CD14-positive monocyte (primary cell): ENCODE measurements around the gene SYNDIG1L. TPM values are rescaled to one million over a fixed set of nuclear protein-coding genes. Genes with fewer than 3 reads are reported as not detected.

Experiments
- DNase-seq, 3 donors: peaks; one replicate each; pipeline ENCODE4 v3.0.0-alpha.2; 2011 to 2022
- H2AFZ ChIP-seq: 2 replicates; pipeline ENCODE4 v1.6.0; 2012; ENCODE audit warnings: mild to moderate bottlenecking, low read depth, low read length, inconsistent platforms; ENCODE audit not compliant: insufficient read depth, poor library complexity, severe bottlenecking
- H3K27ac ChIP-seq, 2 donors: 1 replicate in 1 of 2; 2 replicates in 1 of 2; pipeline ENCODE4 v1.5.1; 2012 to 2013; ENCODE audit warnings: low read length in 2 of 2, control low read depth in 1 of 2, inconsistent platforms in 1 of 2, low read depth in 1 of 2, mild to moderate bottlenecking in 1 of 2
- H3K27me3 ChIP-seq, 2 donors: one replicate each; pipeline versions ENCODE4 v1.6.0 to v1.6.1; 2011 to 2013; ENCODE audit warnings: low read length in 2 of 2; ENCODE audit not compliant: control insufficient read depth in 2 of 2, insufficient read depth in 2 of 2
- H3K36me3 ChIP-seq, 2 donors: replicated peaks in 1 of 2; 1 replicate in 1 of 2; 2 replicates in 1 of 2; pipeline versions ENCODE4 v1.5.1 to v1.6.1; 2012 to 2013; ENCODE audit warnings: low read length in 2 of 2, control low read depth in 1 of 2, inconsistent platforms in 1 of 2, mild to moderate bottlenecking in 1 of 2; ENCODE audit not compliant: insufficient read depth in 2 of 2, control insufficient read depth in 1 of 2
- H3K4me1 ChIP-seq, 2 donors: 1 replicate in 1 of 2; 2 replicates in 1 of 2; pipeline versions ENCODE4 v1.5.1 to v1.6.1; 2012 to 2013; ENCODE audit warnings: low read length in 2 of 2, control low read depth in 1 of 2, inconsistent platforms in 1 of 2, mild to moderate bottlenecking in 1 of 2, moderate library complexity in 1 of 2; ENCODE audit not compliant: insufficient read depth in 2 of 2, control insufficient read depth in 1 of 2
- H3K4me2 ChIP-seq: replicated peaks from 2 replicates; pipeline ENCODE3; 2012; ENCODE audit warnings: low read length, moderate library complexity, mild to moderate bottlenecking; ENCODE audit not compliant: poor library complexity, severe bottlenecking; ENCODE audit errors: extremely low read depth
- H3K4me3 ChIP-seq, 3 experiments: fragments of 200-600 bp in 1 of 3; sonication (generic) in 1 of 3; replicated peaks in 1 of 3; 1 replicate in 2 of 3; 2 replicates in 1 of 3; pipeline ENCODE4 v1.5.1; 2011 to 2013; ENCODE audit warnings: low read length in 3 of 3, mild to moderate bottlenecking in 3 of 3, control low read depth in 2 of 3, low read depth in 2 of 3, inconsistent platforms in 1 of 3, moderate library complexity in 1 of 3
- H3K79me2 ChIP-seq: 2 replicates; pipeline ENCODE4 v1.6.0; 2012; ENCODE audit warnings: mild to moderate bottlenecking, control low read depth, inconsistent platforms, low read length, moderate library complexity; ENCODE audit not compliant: insufficient read depth
- H3K9ac ChIP-seq: 2 replicates; pipeline ENCODE4 v1.6.0; 2017; ENCODE audit warnings: low read length, mild to moderate bottlenecking; ENCODE audit not compliant: insufficient read depth, poor library complexity, severe bottlenecking
- H3K9me3 ChIP-seq, 2 donors: replicated peaks in 1 of 2; 1 replicate in 1 of 2; 2 replicates in 1 of 2; pipeline versions ENCODE4 v1.5.1 to v1.6.1; 2012 to 2013; ENCODE audit warnings: low read length in 2 of 2, control low read depth in 1 of 2; ENCODE audit not compliant: control insufficient read depth in 1 of 2, insufficient read depth in 1 of 2
- H4K20me1 ChIP-seq: 2 replicates; pipeline ENCODE4 v1.6.0; 2012; ENCODE audit warnings: mild to moderate bottlenecking, low read length, control low read depth, moderate library complexity; ENCODE audit not compliant: insufficient read depth
- H3K27ac Mint-ChIP-seq, 7 donors: one replicate each; pipeline ENCODE4 v1.8.0; 2020; ENCODE audit warnings: mild to moderate bottlenecking in 7 of 7, mixed read lengths in 7 of 7, moderate library complexity in 6 of 7, inconsistent platforms in 2 of 7
- H3K27me3 Mint-ChIP-seq, 3 donors: one replicate each; pipeline ENCODE4 v1.8.0; 2021 to 2022; ENCODE audit warnings: low read depth in 3 of 3, mild to moderate bottlenecking in 3 of 3, mixed read lengths in 3 of 3, moderate library complexity in 3 of 3, inconsistent platforms in 1 of 3
- H3K36me3 Mint-ChIP-seq, 2 donors: one replicate each; pipeline ENCODE4 v1.8.0; 2020; ENCODE audit warnings: mixed read lengths in 2 of 2, inconsistent platforms in 1 of 2, mild to moderate bottlenecking in 1 of 2
- H3K4me1 Mint-ChIP-seq: one replicate; pipeline ENCODE4 v1.8.0; 2020; ENCODE audit warnings: mild to moderate bottlenecking, mixed read lengths
- H3K4me3 Mint-ChIP-seq, 2 donors: one replicate each; pipeline ENCODE4 v1.8.0; 2020; ENCODE audit warnings: mild to moderate bottlenecking in 2 of 2, mixed read lengths in 2 of 2, moderate library complexity in 1 of 2
- H3K9me3 Mint-ChIP-seq, 7 donors: one replicate each; pipeline ENCODE4 v1.8.0; 2020 to 2022; ENCODE audit warnings: mixed read lengths in 7 of 7, mild to moderate bottlenecking in 6 of 7, moderate library complexity in 6 of 7, inconsistent platforms in 2 of 7
- WGBS: methylation state at CpG from one replicate; pipeline ENCODE4 v1.1.5; 2013; ENCODE audit warnings: missing lambda C conversion rate; ENCODE audit not compliant: insufficient coverage; 5-methylcytosine and 5-hydroxymethylcytosine counted together
- intact Hi-C, 2 donors: fragments of 100-400 bp; cut with micrococcal nuclease; formaldehyde crosslinking; loops; one replicate each; pipeline versions ENCODE4 v1.15.0 to v1.15.1; 2023
- polyA plus RNA-seq, 3 donors: library from polyadenylated mRNA; depleted of rRNA in 1 of 3; unstranded in 2 of 3; stranded (reverse) in 1 of 3; fragments of 300-500 nt in 2 of 3; fragments of >200 nt in 1 of 3; fragmentation: Illumina TruSeq in 2 of 3; gene quantifications; 1 replicate in 2 of 3; 2 replicates in 1 of 3; pipeline ENCODE4 v1.2.3, GENCODE V29; 2012 to 2021
- TF ChIP-seq, protein P1 (sequence below): fragments of 200-600 bp; IDR thresholded peaks from one replicate; pipeline ENCODE4 v1.8.0; 2022; ENCODE audit warnings: antibody characterized with exemption, mild to moderate bottlenecking

SYNDIG1L gene
- polyA plus RNA-seq, 3 donors = not detected

DNA sequence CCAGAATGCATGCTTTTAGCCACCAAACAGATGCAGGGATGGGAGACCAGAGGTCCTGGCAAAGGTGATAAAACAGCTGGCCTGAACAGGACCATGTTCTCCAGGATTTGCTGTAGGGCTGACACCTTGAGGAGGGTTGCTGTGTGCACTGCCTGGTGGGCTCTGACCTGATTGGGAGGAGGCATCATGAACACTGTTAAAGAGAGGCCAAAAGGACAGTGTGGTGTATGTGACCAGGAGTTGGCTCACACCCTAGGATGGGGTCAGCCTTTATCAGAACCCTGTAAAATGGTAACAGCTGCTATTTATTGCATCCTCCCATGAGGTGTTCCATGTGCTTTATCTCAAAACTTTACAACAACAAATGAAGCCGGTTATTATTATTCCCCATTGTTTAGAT lies 8.8 kb downstream of the SYNDIG1L start:
- peaks cover 2 to 8% of the 10 kb centered on the region in 2 donors for H3K27me3 ChIP-seq
- TF ChIP-seq, protein P1, sequence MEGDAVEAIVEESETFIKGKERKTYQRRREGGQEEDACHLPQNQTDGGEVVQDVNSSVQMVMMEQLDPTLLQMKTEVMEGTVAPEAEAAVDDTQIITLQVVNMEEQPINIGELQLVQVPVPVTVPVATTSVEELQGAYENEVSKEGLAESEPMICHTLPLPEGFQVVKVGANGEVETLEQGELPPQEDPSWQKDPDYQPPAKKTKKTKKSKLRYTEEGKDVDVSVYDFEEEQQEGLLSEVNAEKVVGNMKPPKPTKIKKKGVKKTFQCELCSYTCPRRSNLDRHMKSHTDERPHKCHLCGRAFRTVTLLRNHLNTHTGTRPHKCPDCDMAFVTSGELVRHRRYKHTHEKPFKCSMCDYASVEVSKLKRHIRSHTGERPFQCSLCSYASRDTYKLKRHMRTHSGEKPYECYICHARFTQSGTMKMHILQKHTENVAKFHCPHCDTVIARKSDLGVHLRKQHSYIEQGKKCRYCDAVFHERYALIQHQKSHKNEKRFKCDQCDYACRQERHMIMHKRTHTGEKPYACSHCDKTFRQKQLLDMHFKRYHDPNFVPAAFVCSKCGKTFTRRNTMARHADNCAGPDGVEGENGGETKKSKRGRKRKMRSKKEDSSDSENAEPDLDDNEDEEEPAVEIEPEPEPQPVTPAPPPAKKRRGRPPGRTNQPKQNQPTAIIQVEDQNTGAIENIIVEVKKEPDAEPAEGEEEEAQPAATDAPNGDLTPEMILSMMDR = no peak
- no peak for DNase-seq
- H3K9me3 Mint-ChIP-seq = no peaks in the 10 kb centered on the region
- no peak overlapping the region for H3K4me2 ChIP-seq
- H3K79me2 ChIP-seq = no peaks in the 10 kb centered on the region
- WGBS = no CpG with 5 or more reads among the region's 1 CpG
- H3K9ac ChIP-seq = no peak overlapping the region
- no peaks in the 10 kb centered on the region for H3K36me3 ChIP-seq
- H3K4me3 ChIP-seq = no peak overlapping the region
- H3K4me1 ChIP-seq = no peaks in the 10 kb centered on the region
- peaks cover 7 to 28% (median 23%) of the 10 kb centered on the region in 3 donors for H3K27me3 Mint-ChIP-seq
- no peak overlapping the region for H3K27ac ChIP-seq
- intact Hi-C loops = no loop called here
- H3K27ac Mint-ChIP-seq = no peak overlapping the region
- H3K36me3 Mint-ChIP-seq = no peaks in the 10 kb centered on the region
- H4K20me1 ChIP-seq = no peaks in the 10 kb centered on the region
- H3K4me3 Mint-ChIP-seq = no peak overlapping the region
- H3K4me1 Mint-ChIP-seq = peaks cover 3% of the 10 kb centered on the region
- H3K9me3 ChIP-seq = no peaks in the 10 kb centered on the region
- no peak overlapping the region for H2AFZ ChIP-seq

- 95% methylated on average over 3 of the region's 4 CpGs for WGBS
- no peaks in the 10 kb centered on the region for H3K9me3 Mint-ChIP-seq
- Histone ChIP-seq H3K4me1 (no peaks in the 10 kb centered on the region), H3K9me3 (no peaks in the 10 kb centered on the region), H3K79me2 (no peaks in the 10 kb centered on the region), H2AFZ (no peak overlapping the region), H3K36me3 (no peaks in the 10 kb centered on the region), H3K4me2 (no peak overlapping the region), H3K9ac (no peak overlapping the region), H3K27ac (no peak overlapping the region), H3K4me3 (no peak overlapping the region), H4K20me1 (no peaks in the 10 kb centered on the region), H3K27me3 (peaks cover 2 to 4% of the 10 kb centered on the region in 2 donors)
- H3K4me3 Mint-ChIP-seq = no peak overlapping the region
- no peak overlapping the region for H3K27ac Mint-ChIP-seq
- intact Hi-C loops = no loop called here
- no peaks in the 10 kb centered on the region for H3K4me1 Mint-ChIP-seq
- DNase-seq = no peak
- TF ChIP-seq, protein P1 = no peak
- H3K27me3 Mint-ChIP-seq = peaks cover 8 to 22% (median 17%) of the 10 kb centered on the region in 3 donors
- H3K36me3 Mint-ChIP-seq = no peaks in the 10 kb centered on the region
Observed at GRCh38 chr14:74415115-74415437, 10.9 kb downstream of the SYNDIG1L start.
